Measurements from ENCODE around the gene CEBPA. TPM values are rescaled to one million over a fixed set of nuclear protein-coding genes. Genes with fewer than 3 reads are reported as not detected.

Gene CEBPA
- total RNA-seq, 5 donors from 2014 or later (not counting 1 experiment from before 2014, with no cell fraction given): 1.1 to 2.1 (median 1.8) TPM

GRCh38 chr19:33303791-33304345, 1.5 kb upstream of the CEBPA start:
- ATAC-seq (replicated peaks in 1 of 4): no peak
- Mint-ChIP-seq H3K36me3 (no peaks in the 10 kb centered on the region), H3K4me3 (peak overlapping the region; percentile 9 to 71 (median 13)), H3K27ac (no peak overlapping the region), H3K4me1 (peaks cover 0 to 7% (median 3%) of the 10 kb centered on the region in 3 donors), H3K9me3 (no peaks in the 10 kb centered on the region), H3K27me3 (peaks cover 36 to 45% of the 10 kb centered on the region in 2 donors)
- ChIA-PET CTCF (interaction anchor here in 1 of 2 donors (0.6 kb wide), 1 partner anchor 34 kb away, joined by 3 read pairs; no protein-coding TSS in a partner anchor), POLR2A (no interaction called here)
- no peaks in the 10 kb centered on the region for H3K9me3 ChIP-seq
- H3K4me1 ChIP-seq (ENCODE audit: control insufficient read depth in 1 of 2, extremely low read depth in 1 of 2, insufficient read depth in 2 of 2, low read length in 2 of 2): peaks cover 0 to 25% of the 10 kb centered on the region in 2 experiments
- DNase-seq: no peak
- peaks cover 0 to 46% of the 10 kb centered on the region in 2 experiments for H3K27me3 ChIP-seq (replicated peaks in 1 of 2; ENCODE audit: control insufficient read depth in 2 of 2, extremely low read depth in 1 of 2, insufficient read depth in 2 of 2, low read length in 1 of 2)
- H3K36me3 ChIP-seq (ENCODE audit: control insufficient read depth in 2 of 2, extremely low read depth in 1 of 2, insufficient read depth in 1 of 2, low read length in 1 of 2): no peaks in the 10 kb centered on the region
- 19% methylated on average over 26 of the region's 33 CpGs for WGBS (ENCODE audit: insufficient coverage)
- H3K27ac ChIP-seq (ENCODE audit: low read length): no peak overlapping the region
- H3K4me3 ChIP-seq (ENCODE audit: control insufficient read depth in 1 of 2, extremely low read depth in 1 of 2, low read length in 1 of 2): peak overlapping the region in 1 of 2 donors; percentile 49

- ChIA-PET POLR2A (no interaction called here), CTCF (interaction anchor here in 1 of 2 donors (0.6 kb wide), 1 partner anchor 35 kb away, joined by 3 read pairs; no protein-coding TSS in a partner anchor)
- Histone ChIP-seq H3K9me3 (no peaks in the 10 kb centered on the region), H3K4me1 (ENCODE audit: control insufficient read depth in 1 of 2, extremely low read depth in 1 of 2, insufficient read depth in 2 of 2, low read length in 2 of 2) (peaks cover 0 to 25% of the 10 kb centered on the region in 2 experiments), H3K27me3 (replicated peaks in 1 of 2; ENCODE audit: control insufficient read depth in 2 of 2, extremely low read depth in 1 of 2, insufficient read depth in 2 of 2, low read length in 1 of 2) (peaks cover 0 to 50% of the 10 kb centered on the region in 2 experiments), H3K27ac (ENCODE audit: low read length) (no peak overlapping the region), H3K36me3 (ENCODE audit: control insufficient read depth in 2 of 2, extremely low read depth in 1 of 2, insufficient read depth in 1 of 2, low read length in 1 of 2) (no peaks in the 10 kb centered on the region), H3K4me3 (ENCODE audit: control insufficient read depth in 1 of 2, extremely low read depth in 1 of 2, low read length in 1 of 2) (peak overlapping the region; percentile 45 to 49)
- peaks cover 0 to 7% (median 3%) of the 10 kb centered on the region in 3 donors for H3K4me1 Mint-ChIP-seq
- H3K27me3 Mint-ChIP-seq: peaks cover 33 to 46% of the 10 kb centered on the region in 2 donors
- 3% methylated on average over 90 of the region's 92 CpGs for WGBS (ENCODE audit: insufficient coverage)
- peak overlapping the region; percentile 55 to 71 (median 55) for H3K4me3 Mint-ChIP-seq
- no peaks in the 10 kb centered on the region for H3K36me3 Mint-ChIP-seq
- no peak overlapping the region for H3K27ac Mint-ChIP-seq
- H3K9me3 Mint-ChIP-seq: no peaks in the 10 kb centered on the region
- ATAC-seq (replicated peaks in 1 of 4) (peak in 3 of 4 experiments; percentile 4 to 27 (median 18)), DNase-seq (peak in 2 of 35 experiments; percentile 12 to 21)
Measured at GRCh38 chr19:33302974-33303790, 848 bp upstream of the CEBPA start.

- ATAC-seq (replicated peaks in 1 of 4) (no peak), DNase-seq (no peak)
- Histone ChIP-seq H3K36me3 (ENCODE audit: control insufficient read depth in 2 of 2, extremely low read depth in 1 of 2, insufficient read depth in 1 of 2, low read length in 1 of 2) (no peaks in the 10 kb centered on the region), H3K27me3 (replicated peaks in 1 of 2; ENCODE audit: control insufficient read depth in 2 of 2, extremely low read depth in 1 of 2, insufficient read depth in 2 of 2, low read length in 1 of 2) (peaks cover 0 to 57% of the 10 kb centered on the region in 2 experiments), H3K4me1 (ENCODE audit: control insufficient read depth in 1 of 2, extremely low read depth in 1 of 2, insufficient read depth in 2 of 2, low read length in 2 of 2) (peaks cover 0 to 25% of the 10 kb centered on the region in 2 experiments), H3K4me3 (ENCODE audit: control insufficient read depth in 1 of 2, extremely low read depth in 1 of 2, low read length in 1 of 2) (no peak overlapping the region), H3K27ac (ENCODE audit: low read length) (no peak overlapping the region), H3K9me3 (no peaks in the 10 kb centered on the region)
- no peaks in the 10 kb centered on the region for H3K9me3 Mint-ChIP-seq
- no peaks in the 10 kb centered on the region for H3K36me3 Mint-ChIP-seq
- H3K27me3 Mint-ChIP-seq: peaks cover 32 to 46% of the 10 kb centered on the region in 2 donors
- ChIA-PET CTCF (no interaction called here), POLR2A (no interaction called here)
- under 1% methylated on average over 41 of the region's 41 CpGs for WGBS (ENCODE audit: insufficient coverage)
- peaks cover 0 to 7% (median 3%) of the 10 kb centered on the region in 3 donors for H3K4me1 Mint-ChIP-seq
- no peak overlapping the region for H3K27ac Mint-ChIP-seq
- peak overlapping the region in 1 of 3 donors; percentile 43 for H3K4me3 Mint-ChIP-seq
Measured at GRCh38 chr19:33301900-33302174, 497 bp downstream of the CEBPA start.

- H3K36me3 Mint-ChIP-seq: no peaks in the 10 kb centered on the region
- ChIA-PET POLR2A (no interaction called here), CTCF (no interaction called here)
Measured at GRCh38 chr19:33301144-33301899, 1.0 kb downstream of the CEBPA start.

GRCh38 chr19:33300894-33301143, 1.5 kb downstream of the CEBPA start:
- H3K27me3 Mint-ChIP-seq: peaks cover 24 to 41% of the 10 kb centered on the region in 2 donors
- H3K27me3 ChIP-seq (replicated peaks in 1 of 2; ENCODE audit: control insufficient read depth in 2 of 2, extremely low read depth in 1 of 2, insufficient read depth in 2 of 2, low read length in 1 of 2): peaks cover 0 to 57% of the 10 kb centered on the region in 2 experiments
- CTCF ChIA-PET: no interaction called here
- peaks cover 0 to 25% of the 10 kb centered on the region in 2 experiments for H3K4me1 ChIP-seq (ENCODE audit: control insufficient read depth in 1 of 2, extremely low read depth in 1 of 2, insufficient read depth in 2 of 2, low read length in 2 of 2)
- peak overlapping the region in 1 of 2 donors; percentile 34 for H3K4me3 ChIP-seq (ENCODE audit: control insufficient read depth in 1 of 2, extremely low read depth in 1 of 2, low read length in 1 of 2)
- H3K36me3 ChIP-seq (ENCODE audit: control insufficient read depth in 2 of 2, extremely low read depth in 1 of 2, insufficient read depth in 1 of 2, low read length in 1 of 2): no peaks in the 10 kb centered on the region
- H3K27ac ChIP-seq (ENCODE audit: low read length): no peak overlapping the region
- no peak for ATAC-seq (replicated peaks in 1 of 4)
- H3K4me1 Mint-ChIP-seq: peaks cover 0 to 7% (median 3%) of the 10 kb centered on the region in 3 donors
- H3K9me3 ChIP-seq: no peaks in the 10 kb centered on the region
- H3K36me3 Mint-ChIP-seq: no peaks in the 10 kb centered on the region
- peak overlapping the region; percentile 31 to 65 (median 51) for H3K4me3 Mint-ChIP-seq
- POLR2A ChIA-PET: no interaction called here
- no peak for DNase-seq
- 7% methylated on average over 3 of the region's 7 CpGs for WGBS (ENCODE audit: insufficient coverage)
- no peaks in the 10 kb centered on the region for H3K9me3 Mint-ChIP-seq
- H3K27ac Mint-ChIP-seq: no peak overlapping the region

More at GRCh38 chr19:33301144-33301899, 1.0 kb downstream of the CEBPA start:
- no peaks in the 10 kb centered on the region for H3K9me3 ChIP-seq
- no peak overlapping the region for H3K27ac ChIP-seq (ENCODE audit: low read length)
- peaks cover 0 to 57% of the 10 kb centered on the region in 2 experiments for H3K27me3 ChIP-seq (replicated peaks in 1 of 2; ENCODE audit: control insufficient read depth in 2 of 2, extremely low read depth in 1 of 2, insufficient read depth in 2 of 2, low read length in 1 of 2)
- H3K36me3 ChIP-seq (ENCODE audit: control insufficient read depth in 2 of 2, extremely low read depth in 1 of 2, insufficient read depth in 1 of 2, low read length in 1 of 2): no peaks in the 10 kb centered on the region
- 5% methylated on average over 90 of the region's 91 CpGs for WGBS (ENCODE audit: insufficient coverage)
- Mint-ChIP-seq H3K9me3 (no peaks in the 10 kb centered on the region), H3K4me3 (peak overlapping the region; percentile 51 to 65 (median 54)), H3K27ac (no peak overlapping the region), H3K27me3 (peaks cover 29 to 46% of the 10 kb centered on the region in 2 donors), H3K4me1 (peaks cover 0 to 7% (median 3%) of the 10 kb centered on the region in 3 donors)
- peak overlapping the region in 1 of 2 donors; percentile 34 for H3K4me3 ChIP-seq (ENCODE audit: control insufficient read depth in 1 of 2, extremely low read depth in 1 of 2, low read length in 1 of 2)
- DNase-seq: no peak
- ATAC-seq (replicated peaks in 1 of 4): no peak
- peaks cover 0 to 25% of the 10 kb centered on the region in 2 experiments for H3K4me1 ChIP-seq (ENCODE audit: control insufficient read depth in 1 of 2, extremely low read depth in 1 of 2, insufficient read depth in 2 of 2, low read length in 2 of 2)

All from T-cell (primary cell).